ENCODE measurements around the gene PDE4D. TPM values are rescaled to one million over a fixed set of nuclear protein-coding genes. Genes with fewer than 3 reads are reported as not detected.
"Not testable (repeated sequence)": the region's sequence is repeated elsewhere in the genome, so short reads cannot be mapped to it uniquely, and the experiment has no call there.

Gene PDE4D
- total RNA-seq, 1 donor from 2014 or later = 7.6 TPM

- no peak overlapping the region for H3K4me3 Mint-ChIP-seq (ENCODE audit: low read depth)
- H3K9me3 Mint-ChIP-seq (ENCODE audit: low read depth) = no peaks in the 10 kb centered on the region
- TF ChIP-seq CTCF (IDR thresholded peaks at IDR 0.05; ENCODE audit: unreplicated experiment) = no peak
- H3K4me1 Mint-ChIP-seq (ENCODE audit: low read depth) = peaks cover 5% of the 10 kb centered on the region
- no peaks in the 10 kb centered on the region for H3K36me3 Mint-ChIP-seq (ENCODE audit: insufficient read depth)
- no peak for DNase-seq (ENCODE audit: low spot score, unreplicated experiment)
- no peaks in the 10 kb centered on the region for H3K27me3 Mint-ChIP-seq
- no peak overlapping the region for H3K27ac Mint-ChIP-seq
Measured at GRCh38 chr5:59757442-59757841, 136.1 kb downstream of the PDE4D start.

DNA sequence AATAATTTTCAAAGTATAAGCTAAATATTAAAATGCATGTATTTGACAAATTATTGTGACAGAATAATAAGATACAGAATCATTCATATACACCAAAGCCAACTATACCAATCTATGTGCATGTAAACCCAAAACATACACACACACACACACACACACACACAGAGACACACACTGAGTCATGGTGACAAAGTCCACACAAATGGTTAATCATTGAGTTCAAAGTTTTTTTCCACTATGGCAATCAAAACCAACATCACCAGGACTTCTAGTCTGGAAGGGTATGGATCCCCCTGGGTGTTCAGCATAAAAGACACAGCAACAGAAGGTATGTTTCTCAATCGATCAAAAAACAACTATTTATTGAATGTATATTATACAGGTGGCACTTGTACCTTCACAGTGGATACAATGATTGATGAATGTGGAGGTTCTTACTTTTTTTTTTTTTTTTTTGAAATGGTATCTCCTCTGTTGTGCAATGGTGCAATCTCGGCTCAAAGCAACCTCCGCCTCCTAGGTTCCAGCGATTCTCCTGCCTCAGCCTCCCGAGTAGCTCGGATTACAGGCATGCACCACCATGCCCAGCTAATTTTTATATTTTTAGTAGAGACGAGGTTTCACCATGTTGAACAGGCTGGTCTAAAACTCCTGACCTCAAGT, 137.0 kb downstream of the PDE4D start:
- Mint-ChIP-seq H3K27me3 (no peaks in the 10 kb centered on the region), H3K9me3 (ENCODE audit: low read depth) (no peaks in the 10 kb centered on the region), H3K4me3 (ENCODE audit: low read depth) (no peak overlapping the region), H3K4me1 (ENCODE audit: low read depth) (peaks cover 5% of the 10 kb centered on the region), H3K27ac (no peak overlapping the region), H3K36me3 (ENCODE audit: insufficient read depth) (no peaks in the 10 kb centered on the region)
- TF ChIP-seq CTCF (IDR thresholded peaks at IDR 0.05; ENCODE audit: unreplicated experiment) = no peak
- no peak for DNase-seq (ENCODE audit: low spot score, unreplicated experiment)

DNA sequence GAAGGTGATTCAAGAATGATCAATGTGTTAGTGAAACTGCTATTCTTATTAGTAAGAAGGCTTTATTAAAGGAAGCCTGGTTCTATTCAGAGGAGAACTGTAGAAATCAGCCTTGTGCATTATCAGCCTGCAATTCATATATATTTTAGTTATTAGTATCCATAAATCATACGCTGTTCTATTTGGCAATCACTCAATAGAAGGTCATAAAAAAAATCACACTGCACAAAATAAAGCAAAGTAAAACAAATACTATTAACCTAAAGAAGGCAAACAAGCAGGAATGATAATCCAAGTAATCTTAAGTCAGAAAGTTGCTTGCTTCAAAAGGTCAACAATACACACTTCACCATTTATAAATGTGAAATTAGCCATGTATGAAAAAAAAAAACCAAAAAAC, 138.1 kb downstream of the PDE4D start:
- H3K4me1 Mint-ChIP-seq (ENCODE audit: low read depth) = peaks cover 5% of the 10 kb centered on the region
- TF ChIP-seq CTCF (IDR thresholded peaks at IDR 0.05; ENCODE audit: unreplicated experiment) = no peak
- no peak overlapping the region for H3K4me3 Mint-ChIP-seq (ENCODE audit: low read depth)

GRCh38 chr5:59753599-59753998, 139.9 kb downstream of the PDE4D start:
- peaks cover 5% of the 10 kb centered on the region for H3K4me1 Mint-ChIP-seq (ENCODE audit: low read depth)
- no peak for DNase-seq (ENCODE audit: low spot score, unreplicated experiment)
- no peaks in the 10 kb centered on the region for H3K36me3 Mint-ChIP-seq (ENCODE audit: insufficient read depth)
- no peak overlapping the region for H3K27ac Mint-ChIP-seq
- no peaks in the 10 kb centered on the region for H3K27me3 Mint-ChIP-seq
- no peak for TF ChIP-seq CTCF (IDR thresholded peaks at IDR 0.05; ENCODE audit: unreplicated experiment)
- H3K4me3 Mint-ChIP-seq (ENCODE audit: low read depth) = no peak overlapping the region
- no peaks in the 10 kb centered on the region for H3K9me3 Mint-ChIP-seq (ENCODE audit: low read depth)

More for the DNA sequence above, 138.1 kb downstream of the PDE4D start:
- Mint-ChIP-seq H3K36me3 (ENCODE audit: insufficient read depth) (no peaks in the 10 kb centered on the region), H3K27me3 (no peaks in the 10 kb centered on the region), H3K27ac (no peak overlapping the region), H3K9me3 (ENCODE audit: low read depth) (no peaks in the 10 kb centered on the region)
- DNase-seq (ENCODE audit: low spot score, unreplicated experiment) = no peak

DNA sequence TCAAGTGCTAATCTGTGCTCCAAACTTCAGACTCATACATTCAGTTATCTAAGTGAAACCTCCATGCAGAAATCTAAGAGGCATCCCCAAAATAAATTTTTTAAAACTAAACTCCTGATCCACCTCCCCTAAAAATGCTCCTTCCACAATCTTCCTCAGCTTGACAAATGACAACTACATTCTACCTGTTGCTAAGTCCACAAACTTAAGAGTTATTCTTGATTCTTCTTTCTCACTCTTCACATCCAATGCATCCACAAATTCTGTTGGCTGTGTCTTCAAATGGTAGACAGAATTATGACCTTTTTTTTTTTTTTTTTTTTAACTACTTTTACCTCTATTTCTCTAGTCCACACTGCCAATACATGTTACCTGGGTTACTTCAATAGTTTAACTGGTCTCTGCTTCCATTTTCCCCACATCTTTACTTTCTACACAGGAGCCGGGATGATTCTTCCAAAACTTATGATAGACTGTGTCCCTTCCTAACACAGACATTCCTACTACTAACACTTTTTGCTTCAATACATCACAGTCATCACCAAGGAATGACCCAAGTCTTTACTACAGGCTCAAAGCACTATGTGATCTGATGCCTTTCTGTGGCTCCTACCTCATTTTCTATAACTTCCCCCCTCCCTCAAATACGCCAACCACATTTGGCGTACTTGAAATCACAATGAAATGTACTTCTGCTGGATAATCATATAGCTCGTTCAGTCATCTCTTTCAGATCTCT, 143.6 kb downstream of the PDE4D start:
- Mint-ChIP-seq H3K27me3 (peaks cover 6% of the 10 kb centered on the region), H3K36me3 (ENCODE audit: insufficient read depth) (no peaks in the 10 kb centered on the region), H3K27ac (no peak overlapping the region), H3K4me1 (ENCODE audit: low read depth) (peaks cover 4% of the 10 kb centered on the region), H3K9me3 (ENCODE audit: low read depth) (no peaks in the 10 kb centered on the region), H3K4me3 (ENCODE audit: low read depth) (no peak overlapping the region)
- no peak for DNase-seq (ENCODE audit: low spot score, unreplicated experiment)
- TF ChIP-seq CTCF (IDR thresholded peaks at IDR 0.05; ENCODE audit: unreplicated experiment) = no peak

DNA sequence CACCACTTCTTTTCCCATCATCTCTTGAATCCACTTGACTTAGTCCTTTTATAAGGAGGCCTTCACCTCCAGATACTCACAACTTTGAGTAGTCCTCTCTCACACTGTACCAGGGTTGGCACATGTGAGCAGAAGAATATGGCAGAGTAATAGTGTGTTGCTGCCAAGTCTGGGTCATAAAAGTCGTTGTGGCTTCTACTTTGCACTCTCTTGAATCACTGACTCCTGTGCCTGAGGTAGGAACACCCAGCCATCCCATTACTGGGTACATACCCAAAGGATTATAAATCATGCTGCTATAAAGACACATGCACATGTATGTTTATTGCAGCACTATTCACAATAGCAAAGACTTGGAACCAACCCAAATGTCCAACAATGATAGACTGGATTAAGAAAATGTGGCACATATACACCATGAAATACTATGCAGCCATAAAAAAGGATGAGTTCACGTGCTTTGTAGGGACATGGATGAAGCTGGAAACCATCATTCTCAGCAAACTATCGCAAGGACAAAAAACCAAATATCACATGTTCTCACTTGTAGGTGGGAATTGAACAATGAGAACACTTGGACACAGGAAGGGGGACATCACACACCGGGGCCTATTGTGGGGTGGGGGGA, 145.4 kb downstream of the PDE4D start:
- not testable (repeated sequence) for H3K27ac Mint-ChIP-seq; H3K36me3 Mint-ChIP-seq (ENCODE audit: insufficient read depth); H3K4me3 Mint-ChIP-seq (ENCODE audit: low read depth); H3K27me3 Mint-ChIP-seq; H3K9me3 Mint-ChIP-seq (ENCODE audit: low read depth); DNase-seq (ENCODE audit: low spot score, unreplicated experiment); H3K4me1 Mint-ChIP-seq (ENCODE audit: low read depth)

All from progenitor cell of endocrine pancreas (in vitro differentiated cells).